SK-N-MC (cell line): ENCODE measurements around the gene CAMK1.

ENCODE experiments used
- DNase-seq: peaks from one replicate; pipeline ENCODE4 v3.0.0-alpha.2; 2011; ENCODE audit warnings: low read depth, low spot score
- H3K27ac ChIP-seq: fragments of 200-600 bp; sonication (generic); 2 replicates; pipeline ENCODE4 v1.5.1; 2016; ENCODE audit warnings: mixed run types
- H3K36me3 ChIP-seq: fragments of 200-600 bp; sonication (generic); 2 replicates; pipeline ENCODE4 v1.6.1; 2017; ENCODE audit warnings: antibody characterized with exemption, low read length, mixed read lengths; ENCODE audit not compliant: insufficient read depth
- H3K4me3 ChIP-seq: fragments of 200-600 bp; sonication (generic); 2 replicates; pipeline ENCODE4 v1.5.1; 2016
- H3K9ac ChIP-seq: fragments of 200-600 bp; sonication (generic); 2 replicates; pipeline ENCODE4 v1.8.0; 2017; ENCODE audit warnings: mixed run types, mixed read lengths; ENCODE audit not compliant: insufficient read length
- H3K9me3 ChIP-seq: fragments of 200-600 bp; sonication (generic); 2 replicates; pipeline ENCODE4 v1.6.1; 2017; ENCODE audit warnings: low read depth, mild to moderate bottlenecking, antibody characterized with exemption, low read length, moderate library complexity, mixed read lengths
- EZH2 ChIP-seq: fragments of 200-600 bp; sonication (generic); IDR thresholded peaks from one replicate; pipeline ENCODE4 v1.6.1; 2017; ENCODE audit warnings: antibody characterized with exemption
- FOXP2 ChIP-seq: optimal IDR thresholded peaks from 2 replicates; pipeline ENCODE3; 2011; ENCODE audit warnings: mild to moderate bottlenecking, moderate library complexity; ENCODE audit not compliant: insufficient read depth; ENCODE audit errors: extremely low read length, control extremely low read depth
- POLR2AphosphoS5 ChIP-seq: IDR thresholded peaks from 2 replicates; pipeline ENCODE4 v1.6.1; 2012; ENCODE audit warnings: mild to moderate bottlenecking, low read depth, low read length, borderline replicate concordance

CAMK1 gene

GRCh38 chr3:9769426-9770275 lies at the start of gene CAMK1:
CAMK1 (minus strand) TSS chr3:9769947; CDS start chr3:9767749, 2,198 bp downstream.
- Histone ChIP-seq H3K4me3 (peak within 1 kb of the TSS; percentile 73), H3K9ac (peak within 1 kb of the TSS; percentile 57), H3K27ac (no peak within 1 kb of the TSS), H3K36me3 (no peaks in the 10 kb centered on the region), H3K9me3 (no peaks in the 10 kb centered on the region)
- DNase-seq, result no peak
- TF ChIP-seq EZH2 (no peak), POLR2AphosphoS5 (peak; percentile 29; the same call in 1 of the 2 replicates)

GRCh38 chr3:9818666-9819335 lies 49.1 kb upstream of the CAMK1 start:
- H3K9me3 ChIP-seq, result no peaks in the 10 kb centered on the region
- DNase-seq, result no peak
- no peak overlapping the region for H3K27ac ChIP-seq
- TF ChIP-seq FOXP2, result no peak
- TF ChIP-seq EZH2, result no peak
- TF ChIP-seq POLR2AphosphoS5, result no peak
- H3K4me3 ChIP-seq, result no peak overlapping the region
- no peaks in the 10 kb centered on the region for H3K36me3 ChIP-seq
- no peak overlapping the region for H3K9ac ChIP-seq

- no peak overlapping the region for H3K27ac ChIP-seq
- H3K4me3 ChIP-seq, result no peak overlapping the region
- TF ChIP-seq FOXP2, result no peak
- TF ChIP-seq POLR2AphosphoS5, result no peak
- TF ChIP-seq EZH2, result no peak
- H3K9me3 ChIP-seq, result no peaks in the 10 kb centered on the region
- DNase-seq, result no peak
- no peak overlapping the region for H3K9ac ChIP-seq
- H3K36me3 ChIP-seq, result no peaks in the 10 kb centered on the region
Observed at GRCh38 chr3:9817436-9817835, 47.7 kb upstream of the CAMK1 start.

GRCh38 chr3:9815986-9816385 lies 46.2 kb upstream of the CAMK1 start:
- no peak for DNase-seq
- Histone ChIP-seq H3K27ac (no peak overlapping the region), H3K9me3 (no peaks in the 10 kb centered on the region), H3K36me3 (no peaks in the 10 kb centered on the region), H3K4me3 (no peak overlapping the region), H3K9ac (no peak overlapping the region)
- TF ChIP-seq POLR2AphosphoS5 (no peak), EZH2 (no peak), FOXP2 (no peak)

- no peak overlapping the region for H3K27ac ChIP-seq
- no peak for DNase-seq
- H3K9ac ChIP-seq, result no peak overlapping the region
- no peaks in the 10 kb centered on the region for H3K36me3 ChIP-seq
- H3K9me3 ChIP-seq, result no peaks in the 10 kb centered on the region
- H3K4me3 ChIP-seq, result no peak overlapping the region
- TF ChIP-seq POLR2AphosphoS5 (no peak), FOXP2 (no peak), EZH2 (no peak)
Observed at GRCh38 chr3:9812870-9813483, 43.2 kb upstream of the CAMK1 start.

- Histone ChIP-seq H3K9me3 (no peaks in the 10 kb centered on the region), H3K36me3 (no peaks in the 10 kb centered on the region), H3K27ac (no peak overlapping the region), H3K4me3 (no peak overlapping the region), H3K9ac (no peak overlapping the region)
- TF ChIP-seq POLR2AphosphoS5 (no peak), FOXP2 (no peak), EZH2 (no peak)
- no peak for DNase-seq
Observed at GRCh38 chr3:9810846-9811245, 41.1 kb upstream of the CAMK1 start.

DNA sequence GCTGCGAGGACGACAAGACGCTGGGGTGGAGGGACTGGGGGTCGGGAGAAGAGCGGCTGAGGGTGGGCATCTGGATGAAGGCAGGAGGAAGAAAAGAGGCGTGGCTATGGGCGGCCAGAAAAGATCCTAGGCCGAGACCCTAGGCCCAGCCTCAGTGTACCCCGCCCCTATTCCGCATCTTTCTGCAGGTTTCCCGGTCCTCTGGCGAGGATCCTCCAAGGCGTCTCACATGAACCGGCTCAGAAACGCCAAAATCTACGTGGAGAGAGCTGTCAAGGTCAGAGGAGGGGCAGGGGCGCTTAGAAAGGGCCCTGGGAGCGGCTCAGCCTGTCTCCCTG lies 40.7 kb upstream of the CAMK1 start:
- peak overlapping the region; percentile 57 for H3K9ac ChIP-seq
- peak overlapping the region; percentile 71 for H3K4me3 ChIP-seq
- H3K27ac ChIP-seq, result no peak overlapping the region
- H3K36me3 ChIP-seq, result no peaks in the 10 kb centered on the region; the same call in 1 of the 2 replicates
- DNase-seq, result no peak
- H3K9me3 ChIP-seq, result no peaks in the 10 kb centered on the region
- TF ChIP-seq POLR2AphosphoS5, result no peak
- no peak for TF ChIP-seq EZH2
- TF ChIP-seq FOXP2, result no peak
